Liver (tissue), 3 donors: ENCODE measurements around the gene GBX1.

ENCODE experiments used
- ATF3 ChIP-seq: IDR thresholded peaks from 2 replicates; pipeline ENCODE4 v1.6.1; 2016; ENCODE audit warnings: antibody characterized with exemption
- CTCF ChIP-seq: fragments of 150-350 bp; IDR thresholded peaks from 2 replicates; pipeline ENCODE4 v1.5.1; 2017; ENCODE audit warnings: improper control_type of control experiment, low read depth, low read length; ENCODE audit not compliant: missing input control
- FOXA1 ChIP-seq: IDR thresholded peaks from 2 replicates; pipeline ENCODE4 v1.6.1; 2016; ENCODE audit warnings: antibody characterized with exemption
- GABPA ChIP-seq, 2 donors: IDR thresholded peaks in 1 of 2; conservative IDR thresholded peaks in 1 of 2; 2 replicates each; pipeline ENCODE4 v1.6.1; 2016; ENCODE audit warnings: antibody characterized with exemption in 2 of 2, mild to moderate bottlenecking in 1 of 2, moderate library complexity in 1 of 2
- HNF4A ChIP-seq, 2 donors: conservative IDR thresholded peaks; 2 replicates each; pipeline ENCODE4 v1.6.1; 2016; ENCODE audit warnings: antibody characterized with exemption in 2 of 2, mild to moderate bottlenecking in 2 of 2
- HNF4G ChIP-seq: IDR thresholded peaks from 2 replicates; pipeline ENCODE4 v1.6.1; 2016; ENCODE audit warnings: antibody characterized with exemption
- JUND ChIP-seq, 2 donors: IDR thresholded peaks; 2 replicates each; pipeline ENCODE4 v1.6.1; 2016; ENCODE audit warnings: antibody characterized with exemption in 2 of 2
- MAX ChIP-seq: IDR thresholded peaks from 2 replicates; pipeline ENCODE4 v1.6.1; 2016; ENCODE audit warnings: antibody characterized with exemption
- RAD21 ChIP-seq, 2 donors: IDR thresholded peaks; 2 replicates each; pipeline ENCODE4 v1.6.1; 2016; ENCODE audit warnings: antibody characterized with exemption in 2 of 2, mild to moderate bottlenecking in 2 of 2
- REST ChIP-seq: IDR thresholded peaks from 2 replicates; pipeline ENCODE4 v1.6.1; 2016; ENCODE audit warnings: antibody characterized with exemption, mild to moderate bottlenecking
- RXRA ChIP-seq, 2 donors: IDR thresholded peaks; 2 replicates each; pipeline ENCODE4 v1.6.1; 2017 to 2018; ENCODE audit warnings: antibody characterized with exemption in 2 of 2, mild to moderate bottlenecking in 1 of 2
- TAF1 ChIP-seq: conservative IDR thresholded peaks from 2 replicates; pipeline ENCODE4 v1.6.1; 2016; ENCODE audit warnings: antibody characterized with exemption, mild to moderate bottlenecking
- YY1 ChIP-seq: IDR thresholded peaks from 2 replicates; pipeline ENCODE4 v1.6.1; 2016; ENCODE audit warnings: antibody characterized with exemption, mild to moderate bottlenecking
- ZBTB33 ChIP-seq: IDR thresholded peaks from 2 replicates; pipeline ENCODE4 v1.6.1; 2016; ENCODE audit warnings: antibody characterized with exemption
- donor health status: healthy.
- donor health status: healthy.

GRCh38 chr7:151212626-151213025 is 45.1 kb upstream of the GBX1 start:
- TF ChIP-seq REST (no peak), CTCF (no peak), HNF4G (no peak), RXRA (IDR thresholded peaks at IDR 0.05) (no peak), RAD21 (IDR thresholded peaks at IDR 0.05) (no peak), YY1 (no peak), GABPA (IDR thresholded peaks at IDR 0.05 in 1 of 2, conservative IDR thresholded peaks at IDR 0.05 in 1 of 2) (no peak), MAX (no peak), TAF1 (no peak), JUND (IDR thresholded peaks at IDR 0.05) (no peak), FOXA1 (no peak), ATF3 (no peak), HNF4A (conservative IDR thresholded peaks at IDR 0.05) (no peak), ZBTB33 (no peak)
